NCI-H2171 (cell line): ENCODE measurements around the gene VPS13C.
"Not testable (repeated sequence)": the region's sequence is repeated elsewhere in the genome, so short reads cannot be mapped to it uniquely, and the experiment has no call there.

Source experiments
- DNase-seq: peaks from one replicate; lab custom pipeline; 2025; lab: John Stamatoyannopoulos, UW

Gene VPS13C

DNA sequence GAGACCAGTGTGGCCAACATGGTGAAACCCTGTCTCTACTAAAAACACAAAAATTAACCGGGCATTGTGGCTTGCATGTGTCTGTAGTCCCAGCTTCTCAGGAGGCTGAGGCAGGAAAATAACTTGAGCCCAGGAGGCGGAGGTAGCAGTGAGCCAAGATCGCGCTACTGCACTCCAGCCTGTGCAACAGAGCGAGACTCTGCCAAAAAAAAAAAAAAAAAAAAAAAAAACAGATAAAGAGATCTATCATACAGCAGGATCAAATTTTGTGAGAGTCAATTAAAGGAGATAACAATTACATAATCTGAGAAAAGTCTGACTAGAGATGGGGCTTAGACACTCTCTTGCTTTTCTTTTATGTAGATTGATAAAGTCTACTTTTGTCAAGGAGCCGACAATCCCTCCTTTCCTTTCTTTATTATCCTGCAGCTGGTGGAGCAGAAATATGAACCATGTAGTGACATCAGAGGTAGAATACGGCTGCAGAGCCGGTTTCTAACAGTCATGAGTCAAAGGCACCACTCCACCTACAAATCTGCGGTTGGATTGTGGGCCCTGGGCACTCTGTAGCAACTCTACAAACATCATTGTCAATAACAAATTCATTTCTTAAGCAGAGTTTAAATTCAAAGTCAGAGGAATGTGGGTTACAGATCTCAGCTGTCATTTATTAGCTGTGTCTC is 15.5 kb upstream of the VPS13C start:
- DNase-seq = peak; percentile 64

DNA sequence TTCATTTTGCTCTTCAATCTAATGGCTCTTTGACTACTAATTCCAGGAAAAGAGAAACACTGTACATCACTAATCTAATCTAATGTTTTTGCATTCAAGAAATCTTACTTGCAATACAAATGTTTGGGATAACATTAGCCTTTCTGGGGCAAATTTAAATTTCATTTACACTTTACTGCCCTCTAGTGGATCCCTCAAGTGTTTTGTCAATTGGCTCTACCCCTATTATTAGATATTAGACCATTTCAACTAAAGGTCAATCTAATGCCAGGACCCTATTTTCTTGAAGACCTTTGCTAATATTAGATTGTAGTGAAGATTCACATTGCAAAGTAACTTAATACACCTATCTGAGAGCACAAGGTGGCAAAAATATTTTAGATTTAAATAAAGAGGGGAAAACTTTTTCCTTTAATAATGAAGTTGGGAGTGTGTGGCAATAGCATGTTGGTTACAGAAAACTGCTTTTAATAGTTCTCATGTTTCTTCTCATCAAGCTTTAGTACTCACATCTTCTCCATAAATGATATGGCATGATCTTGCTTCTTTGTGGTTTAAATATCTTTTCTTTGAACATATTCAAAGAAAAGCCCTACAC is 11.6 kb upstream of the VPS13C start:
- DNase-seq = peak; percentile 21

DNA sequence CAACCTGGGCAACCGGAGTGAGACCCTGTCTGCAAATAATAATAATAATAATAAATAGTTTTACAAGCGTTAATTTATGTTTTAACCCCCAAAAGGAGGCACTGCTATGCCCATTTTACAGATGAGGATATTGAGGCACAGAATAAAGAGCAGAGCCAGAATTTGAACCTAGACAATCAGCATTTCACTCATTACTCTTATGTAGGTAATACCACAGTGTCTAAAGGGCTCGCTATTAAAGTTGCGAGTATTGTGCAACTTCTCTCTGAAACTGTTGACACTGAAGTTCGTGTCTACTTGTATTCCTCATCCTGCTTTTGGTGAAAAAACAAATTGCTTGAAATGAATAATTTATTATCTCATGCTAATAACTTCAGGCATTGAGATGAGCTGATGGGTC is 9.3 kb upstream of the VPS13C start:
- no peak for DNase-seq

DNA sequence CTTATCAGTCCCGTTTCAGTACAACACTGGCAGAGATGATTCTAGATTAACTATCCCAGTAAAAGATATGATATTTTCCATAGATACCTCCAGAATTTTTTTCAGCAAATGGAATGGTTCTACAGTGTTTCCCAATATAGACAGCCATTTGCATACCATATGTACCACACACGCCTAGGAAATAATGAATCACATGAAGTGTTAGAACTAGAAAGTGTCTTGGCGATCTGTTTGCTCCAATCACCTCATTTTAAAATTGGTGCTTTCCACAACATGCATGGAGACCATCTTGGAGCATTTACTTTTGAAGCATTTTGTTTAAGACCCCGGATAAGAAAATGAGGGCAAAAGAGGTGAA is 8.5 kb upstream of the VPS13C start:
- DNase-seq = no peak

DNA sequence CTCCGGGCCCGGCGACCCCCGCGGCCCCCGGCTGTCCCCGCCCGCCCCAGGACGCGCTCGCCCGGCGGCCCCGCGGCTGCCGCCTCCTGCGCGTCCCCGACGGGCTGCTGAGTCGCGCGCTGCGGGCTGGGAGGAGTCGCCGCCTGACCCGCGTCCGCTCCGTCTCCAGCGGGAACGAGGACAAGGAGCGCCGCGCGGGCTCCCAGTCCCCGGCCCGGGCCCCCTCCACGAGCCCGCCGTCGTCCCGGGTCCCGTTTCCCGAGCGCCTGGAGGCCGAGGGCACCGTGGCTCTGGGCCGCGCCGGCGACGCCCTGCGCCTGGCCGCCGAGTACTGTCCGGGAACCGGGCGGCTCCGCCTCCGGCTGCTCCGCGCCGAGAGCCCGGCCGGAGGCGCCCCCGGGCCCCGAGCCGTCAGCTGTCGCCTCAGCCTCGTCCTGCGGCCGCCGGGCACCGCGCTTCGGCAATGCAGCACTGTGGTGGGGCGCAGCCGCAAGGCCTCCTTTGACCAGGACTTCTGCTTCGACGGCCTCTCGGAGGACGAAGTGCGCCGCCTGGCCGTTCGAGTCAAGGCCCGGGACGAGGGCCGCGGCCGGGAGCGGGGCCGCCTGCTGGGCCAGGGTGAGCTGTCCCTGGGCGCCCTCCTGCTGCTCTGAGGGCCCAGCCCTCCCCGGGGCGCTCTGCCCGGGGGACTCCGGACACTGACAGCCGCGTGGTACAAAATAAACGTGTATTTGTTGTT is 8.0 kb upstream of the VPS13C start:
- no peak for DNase-seq

DNA sequence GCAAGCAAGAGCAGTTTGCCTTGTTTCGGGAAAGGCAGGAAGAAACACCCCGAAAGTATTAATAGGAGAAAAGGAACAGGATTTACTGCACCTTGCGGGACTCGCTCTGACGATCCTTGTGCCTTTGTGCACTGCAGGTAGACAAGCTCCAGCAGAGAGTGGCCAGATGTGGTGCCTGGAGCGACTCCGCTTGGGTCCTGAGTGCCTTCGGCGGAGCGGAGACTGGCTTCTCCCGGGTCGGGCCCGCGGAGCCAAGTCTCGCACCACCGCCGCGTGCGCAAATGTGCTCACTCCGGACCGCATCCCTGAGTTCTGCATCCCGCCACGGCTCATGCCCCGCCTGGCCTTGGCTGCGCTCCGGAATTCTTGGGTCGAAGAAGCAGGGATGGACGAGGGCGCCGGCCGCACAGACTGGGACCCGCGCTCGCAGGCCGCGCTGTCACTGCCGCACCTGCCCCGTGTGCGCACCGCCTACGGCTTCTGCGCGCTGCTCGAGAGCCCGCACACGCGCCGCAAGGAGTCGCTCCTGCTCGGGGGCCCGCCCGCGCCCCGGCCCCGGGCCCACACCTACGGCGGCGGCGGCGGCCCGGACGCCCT is 7.3 kb upstream of the VPS13C start:
- peak; percentile 44 for DNase-seq

DNA sequence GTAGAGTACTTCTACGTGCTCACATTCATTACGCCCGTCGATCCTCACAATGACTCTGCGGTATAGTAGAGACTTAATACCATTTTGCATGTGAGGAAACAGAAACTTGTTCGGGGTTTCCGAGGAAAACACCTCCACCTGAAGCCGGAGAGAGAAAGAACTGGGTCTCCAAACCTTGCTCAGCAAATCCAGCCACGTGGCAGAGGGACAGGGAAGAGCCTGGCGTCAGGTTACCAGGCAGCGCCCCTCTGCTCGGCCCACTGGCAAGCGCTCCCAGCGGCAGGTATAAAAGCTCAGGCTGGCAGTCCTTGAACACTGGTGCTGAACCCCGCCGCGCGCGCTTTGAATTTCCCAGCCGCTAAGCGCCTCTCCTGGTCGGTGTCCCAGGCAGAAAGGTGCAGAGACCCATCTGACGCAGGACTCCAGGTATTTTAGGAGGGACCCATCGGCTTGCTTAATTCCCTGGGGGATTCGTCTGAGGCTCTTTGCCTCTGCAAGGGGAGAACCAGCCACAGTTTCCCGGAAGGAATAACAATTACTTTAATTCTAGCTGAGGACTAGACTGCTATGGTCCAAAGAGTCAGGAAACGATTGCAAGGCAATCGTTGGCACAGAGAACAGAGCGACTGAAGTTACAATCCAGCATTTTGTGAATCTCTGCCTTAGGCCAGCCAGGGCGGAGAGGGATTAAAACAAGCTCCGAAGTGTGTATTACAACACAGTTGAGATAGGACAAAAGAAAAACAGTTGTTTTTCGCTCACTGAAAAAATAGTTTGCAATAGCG is 6.6 kb upstream of the VPS13C start, which contains the start of gene C2CD4A:
Gene C2CD4A (plus strand): TSS at position 315 of the 785 bp plus-strand sequence. CDS start 637 bp downstream, outside the sequence.
- DNase-seq = peak; percentile 84

DNA sequence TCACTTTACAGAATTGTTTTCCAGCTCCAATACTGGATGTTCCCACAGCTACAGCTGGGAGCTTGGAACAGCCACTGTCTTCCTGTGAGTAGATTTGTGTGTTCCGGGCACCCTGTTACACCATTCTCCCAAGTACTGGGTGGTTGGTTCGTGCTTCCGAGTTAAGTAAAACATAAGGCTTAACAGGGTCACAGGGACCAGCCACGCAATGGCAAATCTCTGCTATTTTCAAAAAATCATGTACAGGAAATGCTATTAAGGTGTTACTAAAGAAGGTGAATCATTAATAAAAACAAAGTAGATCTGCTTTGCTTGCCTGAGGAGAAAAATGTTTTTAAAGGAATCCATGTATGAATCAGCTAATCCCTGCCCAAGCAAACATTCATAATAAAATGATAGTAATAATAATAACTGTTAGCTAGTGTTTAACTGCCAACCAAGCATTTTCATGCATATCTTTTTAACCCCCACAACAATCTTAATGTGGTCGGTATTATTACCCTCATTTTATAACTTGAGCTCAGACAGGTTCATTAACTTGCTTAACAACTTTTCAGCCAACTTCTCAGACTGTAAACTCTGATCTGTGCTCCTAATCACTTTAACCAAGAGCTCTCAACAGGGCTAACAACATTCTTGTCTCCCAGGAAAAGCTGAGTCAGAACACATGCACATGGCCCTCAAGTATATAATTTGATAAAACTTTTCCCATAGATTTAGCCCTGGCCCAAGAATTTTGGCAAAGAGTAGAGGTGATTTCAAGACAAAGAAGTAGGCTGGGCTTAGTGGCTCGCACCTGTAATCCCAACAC is 3.8 kb upstream of the VPS13C start:
- no peak for DNase-seq

DNA sequence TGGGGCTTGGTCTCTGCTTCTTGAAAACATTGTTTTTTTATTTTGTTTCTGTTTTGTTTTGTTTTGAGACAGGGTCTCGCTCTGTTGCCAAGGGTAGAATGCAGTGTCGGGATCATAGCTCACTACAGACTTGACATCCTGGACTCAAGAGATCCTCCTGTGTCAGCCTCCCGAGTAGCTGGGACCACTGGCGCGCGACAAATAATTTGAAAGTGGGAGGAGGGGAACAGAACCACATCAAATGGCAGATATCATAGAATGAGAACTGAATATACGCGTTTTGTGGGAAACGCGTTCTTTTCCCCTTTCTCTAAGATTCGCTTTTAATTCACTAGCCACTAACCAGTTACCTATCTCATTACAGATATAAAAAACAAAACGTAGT is 641 bp upstream of the VPS13C start:
- DNase-seq = no peak

DNA sequence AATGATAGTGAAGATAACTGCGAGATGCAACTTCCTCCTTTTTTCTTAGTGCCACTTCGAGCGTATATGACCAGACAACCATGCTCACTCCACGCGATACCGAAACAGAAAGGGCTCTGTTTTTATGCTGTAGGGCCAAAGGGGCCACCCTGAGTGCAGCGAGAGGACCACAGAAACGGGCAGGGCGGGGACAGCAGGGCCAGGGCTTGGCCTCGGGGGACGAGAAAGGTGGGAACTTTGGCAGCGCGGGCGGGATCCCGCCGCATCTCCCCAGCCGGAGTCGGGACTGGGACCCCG is 483 bp downstream of the VPS13C start:
- DNase-seq = no peak

DNA sequence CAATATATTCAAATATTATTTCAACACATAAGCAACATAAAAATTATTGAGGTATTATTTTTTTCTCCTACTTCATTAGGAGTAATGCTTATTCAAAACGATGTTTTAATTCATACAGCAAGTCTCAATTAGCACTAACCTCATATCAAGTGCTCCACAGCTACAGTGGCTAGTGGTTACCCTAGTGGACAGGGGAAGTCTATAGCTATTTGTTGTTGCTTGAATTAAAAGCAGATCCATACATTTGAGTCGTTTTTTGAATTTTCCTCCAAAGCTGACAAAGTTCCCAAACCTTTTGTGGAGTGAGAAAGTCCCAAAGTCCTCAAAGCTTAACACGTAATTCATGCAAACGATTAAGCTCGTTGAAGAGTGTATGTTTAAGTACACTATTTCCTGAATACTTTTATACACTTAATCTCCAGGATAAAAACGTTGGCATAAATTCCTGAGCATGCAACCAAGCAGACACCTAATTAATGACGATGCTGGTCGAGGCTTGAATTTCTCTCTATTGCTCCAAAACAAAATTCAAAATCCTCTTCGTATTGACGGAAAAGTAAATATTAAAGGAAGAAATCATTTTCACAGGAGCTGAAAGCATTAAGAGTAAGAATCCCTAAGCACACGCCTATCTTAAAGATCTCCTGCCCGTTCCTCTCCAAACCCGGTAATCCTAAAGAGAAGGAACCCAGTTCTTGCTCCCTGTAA is 985 bp downstream of the VPS13C start:
- no peak for DNase-seq

DNA sequence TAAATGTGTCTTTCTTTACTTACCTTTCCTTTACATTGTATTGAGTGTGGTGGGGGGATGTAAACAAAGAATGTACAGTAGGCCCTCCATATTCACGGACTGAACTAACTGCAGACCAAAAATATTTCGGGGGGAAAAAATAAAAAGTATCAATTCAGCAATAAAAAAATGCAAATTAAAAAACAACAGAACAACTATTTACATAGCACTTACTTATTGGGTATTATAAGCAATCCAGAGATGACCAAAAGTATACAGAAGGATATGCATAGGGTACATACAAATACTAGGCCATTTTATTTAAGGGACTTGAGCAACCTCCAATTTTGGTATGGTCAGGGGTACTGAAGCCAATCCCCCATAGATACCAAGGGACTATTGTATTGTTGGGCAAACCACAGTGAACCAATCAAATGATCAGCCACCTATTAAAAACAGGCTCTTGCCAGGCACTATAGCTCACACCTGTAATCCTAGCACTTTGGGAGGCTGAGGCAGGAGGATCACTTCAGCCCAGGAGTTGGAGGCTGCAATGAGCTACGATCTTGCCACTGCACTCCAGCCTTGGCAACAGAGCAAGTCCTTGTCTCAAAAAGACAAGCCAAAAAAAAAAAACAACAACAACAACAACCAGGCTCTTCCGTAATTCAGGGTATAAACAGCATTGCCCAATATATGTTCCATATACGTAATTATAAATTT is 1.8 kb downstream of the VPS13C start:
- DNase-seq = no peak

DNA sequence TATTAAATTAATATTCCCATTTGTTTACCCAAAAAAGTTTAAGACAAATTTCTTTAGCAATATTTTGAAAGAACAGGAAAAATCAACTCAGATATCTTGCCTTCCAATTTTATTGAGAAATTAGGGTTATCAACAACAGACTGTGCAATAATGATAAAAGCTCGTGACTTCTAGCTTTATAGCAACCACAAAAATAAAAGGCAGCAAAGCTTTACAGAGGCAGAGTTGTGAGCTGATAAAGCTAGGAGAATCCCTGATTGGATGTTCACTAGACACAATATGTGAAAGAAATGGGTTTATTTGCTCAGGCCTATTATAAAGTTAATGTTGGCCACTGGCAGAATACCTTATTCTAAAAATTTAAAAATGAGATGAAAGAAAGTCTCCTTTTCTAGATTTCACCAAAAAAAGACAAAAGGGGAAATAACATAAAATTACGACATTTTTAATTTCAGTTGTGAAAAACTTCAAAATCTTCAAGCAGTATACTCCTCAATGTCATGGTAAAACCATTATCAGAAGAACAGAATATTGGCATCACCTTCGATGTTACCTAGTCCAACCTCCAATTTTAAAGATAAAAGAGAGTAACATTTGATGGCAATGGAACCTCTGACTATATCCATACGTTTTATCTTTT is 2.8 kb downstream of the VPS13C start:
- no peak for DNase-seq

DNA sequence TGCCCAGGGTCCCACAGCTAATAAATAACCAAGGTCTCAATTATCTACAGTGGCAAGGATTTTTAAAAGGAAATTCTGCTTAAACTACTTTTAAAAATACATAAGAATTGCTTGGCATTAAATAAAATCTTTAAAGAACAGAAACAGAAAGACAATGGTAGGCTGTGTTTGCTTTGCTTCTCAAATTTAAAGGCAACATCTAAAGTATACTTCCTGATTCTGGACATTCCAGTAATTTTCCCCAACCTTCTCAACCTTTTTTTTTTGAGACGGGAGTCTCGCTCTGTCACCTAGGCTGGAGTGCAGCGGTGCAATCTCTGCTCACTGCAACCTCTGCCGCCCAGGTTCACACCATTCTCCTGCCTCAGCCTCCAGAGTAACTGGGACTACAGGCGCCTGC is 5.3 kb downstream of the VPS13C start:
- DNase-seq = no peak

DNA sequence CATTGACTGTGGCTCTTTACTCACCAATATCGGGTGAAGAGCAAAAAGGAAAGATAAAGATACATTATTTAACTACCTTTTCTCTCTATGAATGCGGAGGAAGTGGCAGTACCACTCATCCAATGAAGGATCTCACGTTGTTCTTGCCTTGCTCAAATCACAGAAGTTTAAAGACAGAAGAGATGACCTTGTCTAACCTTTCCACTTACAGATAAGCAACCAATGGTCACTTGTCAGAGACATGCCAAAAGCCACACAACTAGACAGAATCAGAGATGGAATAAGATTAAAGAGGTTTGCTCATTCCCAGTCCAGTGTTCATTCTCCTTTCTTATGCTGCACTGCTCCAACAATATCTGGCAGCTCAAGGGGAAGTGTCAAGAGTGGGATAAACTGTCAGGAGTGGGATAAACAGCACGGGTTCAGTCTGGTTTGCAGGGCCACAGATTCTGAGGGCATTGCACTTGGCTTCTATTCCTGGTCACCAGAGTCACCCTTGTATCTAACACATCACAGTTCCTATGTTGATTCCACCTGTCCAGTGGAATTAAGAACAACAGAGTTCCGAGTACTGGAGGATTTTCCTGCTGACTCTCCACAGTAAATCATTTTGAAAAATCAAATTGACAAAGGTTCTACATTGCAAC is 6.7 kb downstream of the VPS13C start:
- DNase-seq = no peak

DNA sequence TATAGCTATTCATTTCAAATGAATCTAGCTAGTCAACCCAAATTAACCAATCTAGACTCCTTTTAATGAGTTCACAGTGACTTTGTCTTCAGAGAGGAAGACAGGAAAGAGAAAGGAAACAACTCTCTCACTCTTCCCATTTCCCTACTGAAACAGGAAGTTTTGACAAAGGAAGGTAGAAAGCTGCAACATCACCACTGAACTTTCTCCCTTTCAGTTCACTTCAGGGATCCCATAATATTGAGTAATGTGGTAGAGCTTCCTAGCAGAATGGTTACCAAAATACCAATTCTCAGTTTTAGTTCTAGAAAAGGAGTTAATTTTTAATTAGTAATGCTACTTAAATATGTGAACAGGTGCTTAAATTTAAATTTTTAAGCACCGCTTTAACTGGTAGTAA is 7.5 kb downstream of the VPS13C start:
- DNase-seq = no peak

DNA sequence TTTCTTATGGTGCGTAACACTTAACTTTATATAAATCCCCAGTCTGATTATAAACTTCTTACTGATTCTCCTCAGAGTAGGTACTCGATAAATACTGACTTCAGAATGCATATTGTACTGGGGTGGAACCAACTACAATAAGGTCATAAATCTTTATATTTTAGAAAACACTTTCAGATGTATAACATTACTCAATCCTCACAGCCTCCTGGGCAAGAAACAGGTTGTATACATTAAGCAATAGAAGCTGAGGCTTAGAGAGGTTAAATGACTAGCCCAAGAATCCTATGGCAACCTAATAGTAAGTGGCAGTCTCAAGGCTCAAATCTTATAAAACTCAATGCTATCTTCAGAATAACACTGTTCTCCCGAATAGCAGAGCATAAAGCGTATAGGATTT is 9.1 kb downstream of the VPS13C start:
- DNase-seq = no peak

DNA sequence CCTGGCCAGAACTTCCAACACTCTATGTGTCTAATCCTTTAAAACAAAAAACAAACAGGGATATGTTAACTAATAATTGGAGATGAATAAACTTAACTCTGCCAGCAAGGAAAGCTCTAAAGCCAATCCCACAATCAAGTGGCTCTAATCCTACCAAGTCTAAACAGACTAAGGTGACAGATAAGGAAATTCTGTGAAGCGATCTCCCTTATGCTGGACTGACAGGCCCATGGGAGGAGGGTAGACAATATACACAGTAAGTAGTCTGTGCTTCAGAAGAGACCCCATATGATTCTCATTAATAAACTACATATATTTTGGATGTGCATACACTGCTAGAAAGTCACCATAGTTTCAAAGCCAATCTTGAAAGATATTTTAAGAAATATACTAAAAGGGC is 10.1 kb downstream of the VPS13C start:
- DNase-seq = no peak

DNA sequence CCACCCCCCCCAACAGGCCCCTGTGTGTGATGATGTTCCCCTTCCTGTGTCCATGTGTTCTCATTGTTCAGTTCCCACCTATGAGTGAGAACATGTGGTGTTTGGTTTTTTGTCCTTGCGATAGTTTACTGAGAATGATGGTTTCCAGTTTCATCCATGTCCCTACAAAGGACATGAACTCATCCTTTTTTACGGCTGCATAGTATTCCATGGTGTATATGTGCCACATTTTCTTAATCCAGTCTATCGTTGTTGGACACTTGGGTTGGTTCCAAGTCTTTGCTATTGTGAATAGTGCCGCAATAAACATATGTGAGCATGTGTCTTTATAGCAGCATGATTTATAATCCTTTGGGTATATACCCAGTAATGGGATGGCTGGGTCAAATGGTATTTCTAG is 12.0 kb downstream of the VPS13C start:
- DNase-seq = not testable (repeated sequence)
